ENCODE measurements around the gene CNTNAP2. TPM values are rescaled to one million over a fixed set of nuclear protein-coding genes. Genes with fewer than 3 reads are reported as not detected.

The CNTNAP2 gene
- total RNA-seq, 4 donors from 2014 or later = 0.42 TPM; not detected in 3

- no peak for TF ChIP-seq EP300 (IDR thresholded peaks at IDR 0.05)
- TF ChIP-seq POLR2A (IDR thresholded peaks at IDR 0.05) = no peak
- no peak for TF ChIP-seq CTCF (IDR thresholded peaks at IDR 0.05)
- no peak for DNase-seq (ENCODE audit: low spot score in 2 of 2)
- WGBS, 2 donors = 70 to 75% methylated on average over 6 of the region's 6 CpGs
- H3K27me3 ChIP-seq = no peaks in the 10 kb centered on the region
- no peaks in the 10 kb centered on the region for H3K4me1 ChIP-seq
- H3K4me3 ChIP-seq = no peak overlapping the region
- H3K36me3 ChIP-seq = no peaks in the 10 kb centered on the region
- no peaks in the 10 kb centered on the region for H3K9me3 ChIP-seq
- no peak overlapping the region for H3K27ac ChIP-seq
Measured at GRCh38 chr7:147483634-147484292, 1367.2 kb downstream of the CNTNAP2 start.

DNA sequence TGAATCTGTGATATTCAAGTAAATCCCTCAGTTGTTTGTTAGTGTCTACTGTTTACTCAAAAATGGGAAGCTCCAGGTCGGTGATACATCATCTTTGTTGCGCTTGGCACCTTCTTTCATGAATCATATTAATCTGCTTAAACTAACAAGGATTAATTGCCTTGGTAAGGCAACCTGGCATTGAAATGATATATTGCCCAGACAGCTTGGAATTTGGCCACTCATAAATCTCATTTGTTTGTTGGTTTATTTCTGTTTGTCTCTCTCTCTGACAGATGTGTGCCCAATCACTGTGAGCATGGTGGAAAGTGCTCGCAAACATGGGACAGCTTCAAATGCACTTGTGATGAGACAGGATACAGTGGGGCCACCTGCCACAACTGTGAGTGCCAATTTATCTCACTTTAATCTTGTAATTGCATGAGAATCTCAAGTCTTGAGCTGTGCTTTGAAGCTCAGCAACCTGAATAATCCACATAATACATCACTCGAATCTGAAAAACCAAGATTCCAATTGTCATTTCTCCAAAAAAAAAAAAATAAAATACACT, 1369.1 kb downstream of the CNTNAP2 start:
- DNase-seq (ENCODE audit: low spot score in 2 of 2) = no peak
- Histone ChIP-seq H3K36me3 (no peaks in the 10 kb centered on the region), H3K4me1 (no peaks in the 10 kb centered on the region), H3K9me3 (no peaks in the 10 kb centered on the region), H3K27ac (no peak overlapping the region), H3K27me3 (no peaks in the 10 kb centered on the region), H3K4me3 (no peak overlapping the region)
- WGBS, 2 donors = 86 to 91% methylated on average over 4 of the region's 4 CpGs
- no peak for TF ChIP-seq EP300 (IDR thresholded peaks at IDR 0.05)
- TF ChIP-seq POLR2A (IDR thresholded peaks at IDR 0.05) = no peak
- TF ChIP-seq CTCF (IDR thresholded peaks at IDR 0.05) = no peak

- no peak overlapping the region for H3K27ac ChIP-seq
Measured at GRCh38 chr7:147492606-147493005, 1376.0 kb downstream of the CNTNAP2 start.

GRCh38 chr7:147496209-147496608, 1379.6 kb downstream of the CNTNAP2 start:
- no peak for TF ChIP-seq CTCF (IDR thresholded peaks at IDR 0.05)
- no peak for TF ChIP-seq POLR2A (IDR thresholded peaks at IDR 0.05)
- no peak for TF ChIP-seq EP300 (IDR thresholded peaks at IDR 0.05)
- Histone ChIP-seq H3K4me1 (no peaks in the 10 kb centered on the region), H3K27me3 (no peaks in the 10 kb centered on the region), H3K27ac (no peak overlapping the region), H3K9me3 (no peaks in the 10 kb centered on the region), H3K4me3 (no peak overlapping the region), H3K36me3 (no peaks in the 10 kb centered on the region)
- WGBS, 2 donors = 90 to 96% methylated on average over 1 of the region's 1 CpG
- DNase-seq (ENCODE audit: low spot score in 2 of 2) = no peak

More at GRCh38 chr7:147492606-147493005, 1376.0 kb downstream of the CNTNAP2 start:
- 86 to 88% methylated on average over 4 of the region's 4 CpGs for WGBS, 2 donors
- no peak for DNase-seq (ENCODE audit: low spot score in 2 of 2)
- Histone ChIP-seq H3K4me3 (no peak overlapping the region), H3K9me3 (no peaks in the 10 kb centered on the region), H3K36me3 (no peaks in the 10 kb centered on the region), H3K27me3 (no peaks in the 10 kb centered on the region), H3K4me1 (no peaks in the 10 kb centered on the region)
- TF ChIP-seq CTCF (IDR thresholded peaks at IDR 0.05) (no peak), POLR2A (IDR thresholded peaks at IDR 0.05) (no peak), EP300 (IDR thresholded peaks at IDR 0.05) (no peak)

GRCh38 chr7:147497246-147497645, 1380.6 kb downstream of the CNTNAP2 start:
- TF ChIP-seq POLR2A (IDR thresholded peaks at IDR 0.05) = no peak
- TF ChIP-seq EP300 (IDR thresholded peaks at IDR 0.05) = no peak
- TF ChIP-seq CTCF (IDR thresholded peaks at IDR 0.05) = no peak
- H3K4me1 ChIP-seq = no peaks in the 10 kb centered on the region
- H3K36me3 ChIP-seq = no peaks in the 10 kb centered on the region
- H3K4me3 ChIP-seq = no peak overlapping the region
- no peaks in the 10 kb centered on the region for H3K9me3 ChIP-seq
- H3K27ac ChIP-seq = no peak overlapping the region
- no peaks in the 10 kb centered on the region for H3K27me3 ChIP-seq
- no peak for DNase-seq (ENCODE audit: low spot score in 2 of 2)
- 0 to 100% methylated on average over 1 of the region's 1 CpG for WGBS, 2 donors

All from tibial nerve (tissue), 4 donors.